ENCODE results near the gene TBCK. TPM values are rescaled to one million over a fixed set of nuclear protein-coding genes. Genes with fewer than 3 reads are reported as not detected.

TBCK gene
- polyA plus RNA-seq = 14.0 to 22.2 TPM (median 19.3 TPM) in 3 replicates
- polyA plus RNA-seq (2011; ENCODE audit: low read depth) = 10.8 TPM
- 10.3 and 20.2 TPM in 2 replicates for polyA plus RNA-seq (2011; cell fraction: cytosol; rRNA removed)
- polyA plus RNA-seq (2011; cell fraction: nucleus; rRNA removed) = 28.8 and 35.3 TPM in 2 replicates
- polyA plus RNA-seq (2012; ENCODE audit: low replicate concordance) = 5.5 and 9.2 TPM in 2 replicates
- 6.9 to 43.6 TPM (median 32.3 TPM) in 3 replicates for polyA minus RNA-seq
- 11.3 TPM for polyA minus RNA-seq (2011; cell fraction: cytosol; rRNA and poly(A)+ RNA removed)
- polyA minus RNA-seq (2011; cell fraction: nucleus; rRNA and poly(A)+ RNA removed) = 55.2 and 76.5 TPM in 2 replicates

DNA sequence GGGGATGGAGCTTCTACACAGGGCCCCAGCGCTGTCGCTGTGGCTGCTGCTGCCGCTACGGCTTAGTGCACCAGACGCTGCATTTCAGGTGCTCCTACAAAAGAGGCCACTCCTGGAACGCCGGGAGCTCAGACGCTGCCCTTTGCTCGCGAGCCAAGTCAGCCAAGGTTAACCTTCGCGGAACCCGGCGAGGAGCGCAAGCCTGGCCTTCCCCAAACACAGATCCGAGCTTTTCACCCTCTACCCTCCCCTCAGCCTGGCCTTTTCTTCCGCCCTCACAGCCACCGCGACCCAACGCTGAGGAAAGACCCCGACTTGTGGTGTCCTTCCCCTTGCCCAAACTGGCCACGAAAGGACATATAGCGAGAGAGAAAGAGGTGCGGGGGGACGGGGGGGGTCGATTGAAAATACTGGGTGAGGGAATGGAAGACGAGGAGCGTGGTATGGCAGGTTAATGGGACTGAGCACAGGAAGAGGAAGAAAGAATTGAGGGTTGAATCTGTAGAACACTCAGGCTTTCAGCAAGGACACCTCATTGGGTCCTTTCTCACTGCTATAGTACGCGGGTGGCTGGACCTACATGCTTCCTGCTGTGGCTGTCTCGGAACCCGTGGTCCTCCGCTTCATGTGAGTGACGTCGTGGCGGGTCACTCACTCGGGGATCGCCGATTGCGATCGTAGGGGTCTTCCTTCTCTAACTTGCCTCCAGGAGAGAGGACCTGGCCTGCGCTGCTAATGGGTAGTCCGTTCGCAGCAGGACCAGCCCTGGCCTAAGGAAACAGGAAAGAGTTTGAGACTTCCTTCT lies at the start of gene TBCK, which contains the start of gene AIMP1:
Gene TBCK, minus strand, starts transcription at position 242 of the 805 bp plus-strand sequence. CDS start 7,249 bp downstream, outside the sequence.
Gene AIMP1, plus strand, starts transcription at position 583 of the 805 bp plus-strand sequence. CDS start 8,460 bp downstream, outside the sequence.
- dilution Hi-C loops (cut with MboI; ENCODE audit: extremely low pct_ligation_motif_present, low sequenced_read_pairs) = no loop called here
- TF ChIP-seq, protein P1, sequence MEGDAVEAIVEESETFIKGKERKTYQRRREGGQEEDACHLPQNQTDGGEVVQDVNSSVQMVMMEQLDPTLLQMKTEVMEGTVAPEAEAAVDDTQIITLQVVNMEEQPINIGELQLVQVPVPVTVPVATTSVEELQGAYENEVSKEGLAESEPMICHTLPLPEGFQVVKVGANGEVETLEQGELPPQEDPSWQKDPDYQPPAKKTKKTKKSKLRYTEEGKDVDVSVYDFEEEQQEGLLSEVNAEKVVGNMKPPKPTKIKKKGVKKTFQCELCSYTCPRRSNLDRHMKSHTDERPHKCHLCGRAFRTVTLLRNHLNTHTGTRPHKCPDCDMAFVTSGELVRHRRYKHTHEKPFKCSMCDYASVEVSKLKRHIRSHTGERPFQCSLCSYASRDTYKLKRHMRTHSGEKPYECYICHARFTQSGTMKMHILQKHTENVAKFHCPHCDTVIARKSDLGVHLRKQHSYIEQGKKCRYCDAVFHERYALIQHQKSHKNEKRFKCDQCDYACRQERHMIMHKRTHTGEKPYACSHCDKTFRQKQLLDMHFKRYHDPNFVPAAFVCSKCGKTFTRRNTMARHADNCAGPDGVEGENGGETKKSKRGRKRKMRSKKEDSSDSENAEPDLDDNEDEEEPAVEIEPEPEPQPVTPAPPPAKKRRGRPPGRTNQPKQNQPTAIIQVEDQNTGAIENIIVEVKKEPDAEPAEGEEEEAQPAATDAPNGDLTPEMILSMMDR (optimal IDR thresholded peaks at IDR 0.05 in 1 of 3, IDR thresholded peaks at IDR 0.05 in 1 of 3, conservative IDR thresholded peaks at IDR 0.05 in 1 of 3; ENCODE audit: extremely low read depth in 1 of 3, insufficient read depth in 2 of 3, low read length in 3 of 3) = no peak
- TF ChIP-seq EZH2 (IDR thresholded peaks at IDR 0.05; ENCODE audit: low read length) = no peak
- Histone ChIP-seq H4K20me1 (ENCODE audit: control insufficient read depth, extremely low read depth, insufficient read depth, low read length) (no peaks in the 10 kb centered on the region), H3K4me2 (ENCODE audit: control insufficient read depth, extremely low read depth, insufficient read depth, low read depth, low read length) (peak within 1 kb of the TSS; percentile 97), H3K27me3 (ENCODE audit: control insufficient read depth, extremely low read depth, insufficient read depth, low read length) (no peaks in the 10 kb centered on the region), H3K4me1 (ENCODE audit: control insufficient read depth, extremely low read depth, insufficient read depth, low read length) (peaks cover 15% of the 10 kb centered on the region), H3K9me3 (ENCODE audit: control insufficient read depth, low read depth, low read length) (no peaks in the 10 kb centered on the region), H3K27ac (ENCODE audit: control insufficient read depth, insufficient read depth, low read length) (peak within 1 kb of the TSS; percentile 93), H3K36me3 (ENCODE audit: control insufficient read depth in 2 of 2, extremely low read depth in 1 of 2, insufficient read depth in 2 of 2, low read length in 2 of 2) (no peaks in the 10 kb centered on the region), H3K9me1 (ENCODE audit: control insufficient read depth, extremely low read depth, insufficient read depth, low read length) (no peaks in the 10 kb centered on the region), H3K4me3 (ENCODE audit: control insufficient read depth in 2 of 3, extremely low read depth in 1 of 3, insufficient read depth in 2 of 3, low read depth in 1 of 3, low read length in 3 of 3) (peak within 1 kb of the TSS; percentile 75 to 95 (median 80)), H3K79me2 (ENCODE audit: control insufficient read depth, insufficient read depth, low read length) (peaks cover 63% of the 10 kb centered on the region), H3K9ac (ENCODE audit: control insufficient read depth, extremely low read depth, insufficient read depth, low read length) (peak within 1 kb of the TSS; percentile 96), H2AFZ (ENCODE audit: control insufficient read depth, low read length) (peak within 1 kb of the TSS; percentile 77)
- DNase-seq (ENCODE audit: low read depth, low spot score) = peak; percentile 55
- peak; percentile 79 for FAIRE-seq

GRCh38 chr4:106365613-106366012 lies 49.6 kb upstream of the TBCK start:
- H3K4me2 ChIP-seq (ENCODE audit: control insufficient read depth, extremely low read depth, insufficient read depth, low read depth, low read length) = no peak overlapping the region
- H3K79me2 ChIP-seq (ENCODE audit: control insufficient read depth, insufficient read depth, low read length) = no peaks in the 10 kb centered on the region
- H4K20me1 ChIP-seq (ENCODE audit: control insufficient read depth, extremely low read depth, insufficient read depth, low read length) = no peaks in the 10 kb centered on the region
- TF ChIP-seq EZH2 (IDR thresholded peaks at IDR 0.05; ENCODE audit: low read length) = no peak
- TF ChIP-seq, protein P1 (optimal IDR thresholded peaks at IDR 0.05 in 1 of 3, IDR thresholded peaks at IDR 0.05 in 1 of 3, conservative IDR thresholded peaks at IDR 0.05 in 1 of 3; ENCODE audit: extremely low read depth in 1 of 3, insufficient read depth in 2 of 3, low read length in 3 of 3) = no peak
- H3K9me3 ChIP-seq (ENCODE audit: control insufficient read depth, low read depth, low read length) = no peaks in the 10 kb centered on the region
- no peaks in the 10 kb centered on the region for H3K9me1 ChIP-seq (ENCODE audit: control insufficient read depth, extremely low read depth, insufficient read depth, low read length)
- DNase-seq (ENCODE audit: low read depth, low spot score) (peak; percentile 57), FAIRE-seq (peak; percentile 89)
- no peak overlapping the region for H3K9ac ChIP-seq (ENCODE audit: control insufficient read depth, extremely low read depth, insufficient read depth, low read length)
- dilution Hi-C loops (cut with MboI; ENCODE audit: extremely low pct_ligation_motif_present, low sequenced_read_pairs) = no loop called here
- H3K4me3 ChIP-seq (ENCODE audit: control insufficient read depth in 2 of 3, extremely low read depth in 1 of 3, insufficient read depth in 2 of 3, low read depth in 1 of 3, low read length in 3 of 3) = no peak overlapping the region
- H2AFZ ChIP-seq (ENCODE audit: control insufficient read depth, low read length) = no peak overlapping the region
- H3K27ac ChIP-seq (ENCODE audit: control insufficient read depth, insufficient read depth, low read length) = no peak overlapping the region
- peaks cover 14% of the 10 kb centered on the region for H3K4me1 ChIP-seq (ENCODE audit: control insufficient read depth, extremely low read depth, insufficient read depth, low read length)
- no peaks in the 10 kb centered on the region for H3K27me3 ChIP-seq (ENCODE audit: control insufficient read depth, extremely low read depth, insufficient read depth, low read length)
- no peaks in the 10 kb centered on the region for H3K36me3 ChIP-seq (ENCODE audit: control insufficient read depth in 2 of 2, extremely low read depth in 1 of 2, insufficient read depth in 2 of 2, low read length in 2 of 2)
